Measurements from ENCODE around the gene ACP5. TPM values are rescaled to one million over a fixed set of nuclear protein-coding genes. Genes with fewer than 3 reads are reported as not detected.
A peak's percentile ranks its signal among the peaks of the same experiment; 100 is the strongest.
"Not testable (repeated sequence)": the region's sequence is repeated elsewhere in the genome, so short reads cannot be mapped to it uniquely, and the experiment has no call there.

Gene ACP5
- total and polyA plus RNA-seq, 12 donors, result 0.80 to 22.7 (median 2.0) TPM

DNA sequence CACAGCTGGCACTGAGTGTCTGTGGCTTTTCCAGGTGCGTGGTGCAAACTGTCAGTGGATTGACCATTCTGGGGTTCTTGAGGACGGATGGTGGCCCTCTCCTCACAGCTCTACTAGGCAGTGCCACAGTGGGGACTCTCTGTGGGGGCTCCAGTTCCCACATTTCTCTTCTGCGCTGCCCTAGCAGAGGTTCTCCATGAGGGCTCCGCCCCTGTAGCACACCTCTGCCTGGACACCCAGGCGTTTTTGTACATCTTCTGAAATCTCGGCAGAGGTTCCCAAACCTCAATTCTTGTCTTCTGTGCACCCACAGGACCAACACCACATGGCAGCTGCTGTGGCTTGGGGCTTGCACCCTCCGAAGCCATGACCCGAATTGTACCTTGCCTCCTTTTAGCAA lies 29.0 kb upstream of the ACP5 start:
- no peak overlapping the region for H3K27ac ChIP-seq
- ATAC-seq, result peak in 1 of 8 donors; percentile 33
- H3K4me1 ChIP-seq, result peaks cover 0 to 6% (median 0%) of the 10 kb centered on the region in 9 donors
- no peak for DNase-seq
- no peaks in the 10 kb centered on the region for H3K27me3 ChIP-seq
- H3K4me3 ChIP-seq, result no peak overlapping the region
- 95 to 99% methylated on average over 8 of the region's 8 CpGs for WGBS, 2 donors
- peaks cover 0 to 22% (median 0%) of the 10 kb centered on the region in 11 donors for H3K9me3 ChIP-seq
- no peak for TF ChIP-seq CTCF (IDR thresholded peaks at IDR 0.05)
- peaks cover 0 to 31% (median 0%) of the 10 kb centered on the region in 9 donors for H3K36me3 ChIP-seq
- intact Hi-C loops (cut with DNase I), result no loop called here

- intact Hi-C loops (cut with DNase I), result loop anchor here in 2 of 10 donors (5.0 to 10.0 kb wide), 2 partner anchors 138 to 225 kb away; partner anchors contain the start of genes SWSAP1 (in 1 of the 2) and ZNF823 (in 1 of the 2)
- not testable (repeated sequence) for H3K9me3 ChIP-seq, H3K27me3 ChIP-seq, ATAC-seq, H3K27ac ChIP-seq, H3K4me3 ChIP-seq, DNase-seq
- Histone ChIP-seq H3K4me1 (peaks cover 4 to 38% (median 19%) of the 10 kb centered on the region in 9 donors), H3K36me3 (peaks cover 0 to 24% (median 0%) of the 10 kb centered on the region in 9 donors)
- WGBS, 2 donors, result 92 to 94% methylated on average over 8 of the region's 8 CpGs
These were observed 22.3 kb upstream of the ACP5 start for GRCh38 chr19:11599704-11600103.

GRCh38 chr19:11598746-11599145 lies 21.3 kb upstream of the ACP5 start:
- Histone ChIP-seq H3K27ac (no peak overlapping the region), H3K9me3 (no peaks in the 10 kb centered on the region), H3K27me3 (no peaks in the 10 kb centered on the region), H3K4me3 (peak overlapping the region in 2 of 10 donors; percentile 85 to 99), H3K36me3 (peaks cover 0 to 18% (median 0%) of the 10 kb centered on the region in 9 donors), H3K4me1 (peaks cover 4 to 38% (median 19%) of the 10 kb centered on the region in 9 donors)
- no peak for TF ChIP-seq CTCF (IDR thresholded peaks at IDR 0.05)
- intact Hi-C loops (cut with DNase I), result loop anchor here in 2 of 10 donors (5.0 to 10.0 kb wide), 2 partner anchors 139 to 224 kb away; partner anchors contain the start of genes SWSAP1 (in 1 of the 2) and ZNF823 (in 1 of the 2)
- ATAC-seq, result no peak
- 92 to 96% methylated on average over 2 of the region's 2 CpGs for WGBS, 2 donors
- no peak for DNase-seq

DNA sequence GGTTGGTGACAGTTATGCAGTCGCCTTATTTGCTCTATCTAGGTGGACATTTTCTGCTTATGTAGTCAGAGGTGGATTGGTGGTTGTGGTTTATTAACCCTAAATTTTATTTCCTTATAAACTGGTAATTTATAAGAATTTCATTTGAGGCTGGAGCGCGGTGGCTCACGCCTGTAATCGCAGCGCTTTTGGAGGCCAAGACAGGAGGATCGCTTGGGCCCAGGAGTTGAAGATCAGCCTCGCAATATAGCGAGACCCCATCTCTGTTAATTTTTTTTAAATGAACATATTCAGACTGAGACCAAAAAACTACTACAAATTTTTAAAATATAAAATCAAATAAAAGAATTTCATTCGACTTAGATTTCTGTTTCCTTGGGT lies 20.6 kb upstream of the ACP5 start:
- H3K27ac ChIP-seq, result peak overlapping the region in 9 of 10 donors; percentile 86 to 98 (median 92)
- ATAC-seq (no peak), DNase-seq (no peak)
- no peaks in the 10 kb centered on the region for H3K9me3 ChIP-seq
- peaks cover 0 to 16% (median 0%) of the 10 kb centered on the region in 9 donors for H3K36me3 ChIP-seq
- no peaks in the 10 kb centered on the region for H3K27me3 ChIP-seq
- intact Hi-C loops (cut with DNase I), result loop anchor here in 2 of 10 donors (5.0 to 10.0 kb wide), 2 partner anchors 139 to 223 kb away; partner anchors contain the start of genes SWSAP1 (in 1 of the 2) and ZNF823 (in 1 of the 2)
- WGBS, 2 donors, result 67 to 69% methylated on average over 10 of the region's 10 CpGs
- TF ChIP-seq CTCF (IDR thresholded peaks at IDR 0.05), result no peak
- H3K4me1 ChIP-seq, result peaks cover 4 to 38% (median 19%) of the 10 kb centered on the region in 9 donors
- peak overlapping the region; percentile 78 to 100 (median 92) for H3K4me3 ChIP-seq
